IMR-90 (cell line): ENCODE data around the gene ESRRB.

ENCODE experiments used
- CEBPB ChIP-seq: IDR thresholded peaks from 2 replicates; pipeline ENCODE4 v1.6.1; 2012; ENCODE audit warnings: low read depth, low read length, improper control_type of control experiment
- FOS ChIP-seq: fragments of 150-350 bp; IDR thresholded peaks from 2 replicates; pipeline ENCODE4 v1.6.1; 2016; ENCODE audit warnings: low read depth, low read length
- NFE2L2 ChIP-seq: fragments of 150-350 bp; IDR thresholded peaks from 2 replicates; pipeline ENCODE4 v1.6.1; 2016; ENCODE audit warnings: low read depth, mild to moderate bottlenecking, low read length
- POLR2A ChIP-seq: IDR thresholded peaks from 2 replicates; pipeline ENCODE4 v1.6.1; 2012; ENCODE audit warnings: mild to moderate bottlenecking, low read depth, low read length
- TF ChIP-seq, protein P1 (sequence below): conservative IDR thresholded peaks from 2 replicates; pipeline ENCODE4 v1.5.1; 2012; ENCODE audit warnings: mild to moderate bottlenecking, low read depth, low read length, improper control_type of control experiment

DNA sequence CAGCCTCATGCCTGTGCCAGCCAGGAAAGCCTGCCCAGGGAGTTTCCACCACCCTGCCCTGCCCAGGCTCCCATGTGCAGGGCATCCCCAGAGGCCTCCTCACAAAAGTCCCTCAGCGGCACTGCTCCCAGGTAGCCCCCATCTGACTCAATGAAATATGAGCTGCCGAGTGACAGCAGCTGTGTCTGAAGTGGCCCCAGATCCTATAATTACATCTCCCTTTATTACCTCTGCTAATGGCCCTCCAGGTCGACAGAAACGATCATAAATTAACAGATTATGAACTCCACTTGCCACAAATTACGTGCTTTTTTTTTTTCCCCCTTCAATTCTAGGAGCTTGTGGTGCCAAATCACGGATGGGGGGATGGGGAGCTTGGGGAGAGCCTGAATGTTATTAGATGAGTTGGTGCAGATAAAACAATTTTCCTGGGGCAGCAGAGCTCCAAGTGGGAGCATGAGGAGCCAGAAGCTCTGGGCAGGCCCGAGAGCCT lies 110.4 kb downstream of the ESRRB start:
- TF ChIP-seq, protein P1, sequence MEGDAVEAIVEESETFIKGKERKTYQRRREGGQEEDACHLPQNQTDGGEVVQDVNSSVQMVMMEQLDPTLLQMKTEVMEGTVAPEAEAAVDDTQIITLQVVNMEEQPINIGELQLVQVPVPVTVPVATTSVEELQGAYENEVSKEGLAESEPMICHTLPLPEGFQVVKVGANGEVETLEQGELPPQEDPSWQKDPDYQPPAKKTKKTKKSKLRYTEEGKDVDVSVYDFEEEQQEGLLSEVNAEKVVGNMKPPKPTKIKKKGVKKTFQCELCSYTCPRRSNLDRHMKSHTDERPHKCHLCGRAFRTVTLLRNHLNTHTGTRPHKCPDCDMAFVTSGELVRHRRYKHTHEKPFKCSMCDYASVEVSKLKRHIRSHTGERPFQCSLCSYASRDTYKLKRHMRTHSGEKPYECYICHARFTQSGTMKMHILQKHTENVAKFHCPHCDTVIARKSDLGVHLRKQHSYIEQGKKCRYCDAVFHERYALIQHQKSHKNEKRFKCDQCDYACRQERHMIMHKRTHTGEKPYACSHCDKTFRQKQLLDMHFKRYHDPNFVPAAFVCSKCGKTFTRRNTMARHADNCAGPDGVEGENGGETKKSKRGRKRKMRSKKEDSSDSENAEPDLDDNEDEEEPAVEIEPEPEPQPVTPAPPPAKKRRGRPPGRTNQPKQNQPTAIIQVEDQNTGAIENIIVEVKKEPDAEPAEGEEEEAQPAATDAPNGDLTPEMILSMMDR = no peak
- TF ChIP-seq FOS = no peak
- no peak for TF ChIP-seq NFE2L2
- no peak for TF ChIP-seq POLR2A
- no peak for TF ChIP-seq CEBPB
